ENCODE measurements around the gene BLMH.

BLMH gene
- 46.3 to 91.7 (median 79.9) reads per million in 3 experiments for total RNA-seq

- peak; percentile 75 for DNase-seq
Measured at GRCh38 chr17:30291543-30292285, at the start of gene BLMH. BLMH (minus strand) TSS chr17:30291944; CDS start chr17:30291819, 125 bp downstream.

- DNase-seq = no peak
Measured at GRCh38 chr17:30340801-30341356, 49.1 kb upstream of the BLMH start.

- no peak for DNase-seq
Measured at GRCh38 chr17:30339086-30339485, 47.3 kb upstream of the BLMH start.

GRCh38 chr17:30337393-30337999 is 45.8 kb upstream of the BLMH start:
- no peak for DNase-seq

GRCh38 chr17:30336369-30337171 is 44.8 kb upstream of the BLMH start:
- peak; percentile 73 for DNase-seq

- no peak for DNase-seq
Measured at GRCh38 chr17:30334421-30334820, 42.7 kb upstream of the BLMH start.

GRCh38 chr17:30333503-30334360 is 42.0 kb upstream of the BLMH start, which contains the start of gene TMIGD1:
TMIGD1 (minus strand) TSS chr17:30334057; CDS start chr17:30332133, 1,924 bp downstream.
- DNase-seq = no peak

GRCh38 chr17:30332057-30332542 is 40.4 kb upstream of the BLMH start:
- peak; percentile 82 for DNase-seq

- no peak for DNase-seq
Measured at GRCh38 chr17:30326809-30327208, 35.1 kb upstream of the BLMH start.

GRCh38 chr17:30324723-30325122 is 33.0 kb upstream of the BLMH start:
- DNase-seq = no peak

GRCh38 chr17:30323895-30324319 is 32.2 kb upstream of the BLMH start:
- peak; percentile 48 for DNase-seq

GRCh38 chr17:30323262-30323894 is 31.6 kb upstream of the BLMH start:
- DNase-seq = peak; percentile 87

- no peak for DNase-seq
Measured at GRCh38 chr17:30321314-30321713, 29.6 kb upstream of the BLMH start.

GRCh38 chr17:30318155-30318554 is 26.4 kb upstream of the BLMH start:
- no peak for DNase-seq

GRCh38 chr17:30316736-30317135 is 25.0 kb upstream of the BLMH start:
- no peak for DNase-seq

GRCh38 chr17:30315106-30315505 is 23.4 kb upstream of the BLMH start:
- DNase-seq = no peak

GRCh38 chr17:30314474-30314873 is 22.7 kb upstream of the BLMH start:
- DNase-seq = no peak

GRCh38 chr17:30312226-30312625 is 20.5 kb upstream of the BLMH start:
- no peak for DNase-seq

GRCh38 chr17:30310562-30310961 is 18.8 kb upstream of the BLMH start:
- no peak for DNase-seq

GRCh38 chr17:30309591-30309990 is 17.8 kb upstream of the BLMH start:
- DNase-seq = no peak

GRCh38 chr17:30308406-30308805 is 16.7 kb upstream of the BLMH start:
- no peak for DNase-seq
